GM12878 (cell line): ENCODE results near the gene ARL2. TPM values are rescaled to one million over a fixed set of nuclear protein-coding genes. Genes with fewer than 3 reads are reported as not detected.

ENCODE experiments used
- BACH1 ChIP-seq: fragments of 450-650 bp; IDR thresholded peaks from 2 replicates; pipeline ENCODE4 v1.6.1; 2017; ENCODE audit warnings: mild to moderate bottlenecking, borderline replicate concordance
- CUX1 ChIP-seq: IDR thresholded peaks from 2 replicates; pipeline ENCODE4 v1.6.1; 2012; ENCODE audit warnings: improper control_type of control experiment, low read depth, low read length; ENCODE audit not compliant: insufficient replicate concordance
- EED ChIP-seq: sonication (generic); IDR thresholded peaks from 2 replicates; pipeline ENCODE4 v1.6.1; 2016; ENCODE audit warnings: antibody characterized with exemption, low read depth
- ETV6 ChIP-seq, 2 experiments: fragments of 450-650 bp in 1 of 2; IDR thresholded peaks in 1 of 2; conservative IDR thresholded peaks in 1 of 2; 2 replicates each; pipeline ENCODE4 v1.6.1; 2014; ENCODE audit warnings: antibody characterized with exemption in 1 of 2, borderline replicate concordance in 1 of 2, low read depth in 1 of 2, mild to moderate bottlenecking in 1 of 2, moderate library complexity in 1 of 2
- NR2C2 ChIP-seq: IDR thresholded peaks from 2 replicates; pipeline ENCODE4 v1.6.1; 2011; ENCODE audit warnings: borderline replicate concordance, low read depth; ENCODE audit not compliant: control insufficient read depth, insufficient read length
- RAD21 ChIP-seq: IDR thresholded peaks from 2 replicates; pipeline ENCODE4 v1.6.1; 2011; ENCODE audit warnings: mild to moderate bottlenecking, low read depth, low read length, moderate library complexity; ENCODE audit not compliant: insufficient read depth
- polyA plus RNA-seq, 11 experiments: library from polyadenylated mRNA; depleted of rRNA in 4 of 11; unstranded in 6 of 11; stranded (reverse) in 5 of 11; fragments of >200 nt; fragmentation: Nextera tagmentation in 4 of 11; fragmentation: Illumina TruSeq in 1 of 11; extraction: Ambion mirVana in 4 of 11; extraction: Trizol in 1 of 11; gene quantifications; 1 replicate in 1 of 11; 2 replicates in 10 of 11; pipeline versions ENCODE4 v1.2.1 to v1.2.3, GENCODE V29; 2011 to 2016; ENCODE audit warnings: inconsistent platforms in 2 of 11, missing spikeins in 2 of 11, low read depth in 1 of 11
- total RNA-seq, 4 experiments: library from RNA; depleted of rRNA in 3 of 4; stranded (reverse); fragments of >200 nt in 3 of 4; fragmentation: Illumina TruSeq in 1 of 4; extraction: Trizol in 1 of 4; gene quantifications; 2 replicates each; pipeline versions ENCODE4 v1.2.1 to v1.2.3, GENCODE V29; 2013 to 2021

The ARL2 gene
- total and polyA plus RNA-seq, 10 of the 15 experiments (the other 5 are each of a cell fraction or from before 2014, with no cell fraction given): 4.1 to 138 (median 73.4) TPM

DNA sequence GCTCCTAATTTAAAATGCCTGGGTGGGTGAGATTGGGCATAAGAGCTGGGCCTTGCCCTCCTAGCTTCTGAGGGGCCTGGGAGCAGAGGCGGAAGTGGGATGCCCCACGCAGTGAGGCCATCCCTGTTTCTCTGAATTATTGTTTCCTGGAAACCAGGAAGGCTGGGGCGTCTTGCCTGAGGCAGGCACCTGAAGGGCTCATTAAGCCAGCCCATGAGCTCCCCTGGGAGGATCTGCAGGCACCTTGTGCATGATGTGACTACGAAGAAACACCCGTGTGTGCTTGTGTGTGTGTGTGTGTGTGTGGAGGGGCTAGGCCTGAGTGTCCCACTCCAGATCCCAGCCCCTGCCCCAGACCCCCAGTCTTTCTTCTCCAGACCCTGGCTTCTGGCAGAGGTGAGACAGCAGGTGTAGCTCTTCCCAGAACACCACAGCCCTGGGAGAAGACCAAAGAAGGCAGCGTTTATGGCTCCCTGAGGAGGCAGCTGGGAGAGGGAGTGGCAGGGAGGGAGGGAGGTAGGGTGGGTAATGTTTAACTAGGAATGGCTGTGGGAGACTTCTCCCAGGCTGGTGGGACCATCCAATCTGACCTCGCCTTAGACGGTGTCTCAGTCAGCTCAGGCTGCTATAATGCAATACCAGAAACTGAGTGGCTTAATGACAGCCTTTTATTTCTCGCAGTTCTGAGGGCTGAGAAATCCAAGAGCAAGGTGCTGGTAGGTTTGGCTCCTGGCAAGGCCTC is 15.1 kb upstream of the ARL2 start (continued):
- TF ChIP-seq CUX1 (no peak), ETV6 (conservative IDR thresholded peaks at IDR 0.05 in 1 of 2, IDR thresholded peaks at IDR 0.05 in 1 of 2; ENCODE audit: borderline replicate concordance in 1 of 2, low read depth in 1 of 2) (no peak), RAD21 (no peak), EED (no peak), BACH1 (no peak), NR2C2 (no peak)
